Measurements from ENCODE around the gene PTGER3. TPM values are rescaled to one million over a fixed set of nuclear protein-coding genes. Genes with fewer than 3 reads are reported as not detected.

Gene PTGER3
- total and polyA plus RNA-seq, 2 of the 4 experiments (the other 2 are of a cell fraction): not detected

GRCh38 chr1:71049951-71050598, 2.5 kb upstream of the PTGER3 start:
- H3K9me3 ChIP-seq (ENCODE audit: control insufficient read depth, insufficient read depth, low read length): no peaks in the 10 kb centered on the region; the same call in 1 of the 2 replicates
- ChIA-PET CTCF (interaction anchor here (0.6 to 1.2 kb wide), 5 partner anchors 14 to 522 kb away, joined by 3 to 6 read pairs (median 3); no protein-coding TSS in a partner anchor), POLR2A (ENCODE audit: unreplicated experiment) (no interaction called here)
- TF ChIP-seq SMC3 (IDR thresholded peaks at IDR 0.05; ENCODE audit: low read depth, low read length) (peak; percentile 54), FOS (IDR thresholded peaks at IDR 0.05; ENCODE audit: low read depth, low read length) (no peak), RAD21 (IDR thresholded peaks at IDR 0.05; ENCODE audit: low read length) (peak; percentile 80), MXI1 (IDR thresholded peaks at IDR 0.05; ENCODE audit: borderline replicate concordance, low read depth, low read length) (no peak)
- TF ChIP-seq, protein P1, sequence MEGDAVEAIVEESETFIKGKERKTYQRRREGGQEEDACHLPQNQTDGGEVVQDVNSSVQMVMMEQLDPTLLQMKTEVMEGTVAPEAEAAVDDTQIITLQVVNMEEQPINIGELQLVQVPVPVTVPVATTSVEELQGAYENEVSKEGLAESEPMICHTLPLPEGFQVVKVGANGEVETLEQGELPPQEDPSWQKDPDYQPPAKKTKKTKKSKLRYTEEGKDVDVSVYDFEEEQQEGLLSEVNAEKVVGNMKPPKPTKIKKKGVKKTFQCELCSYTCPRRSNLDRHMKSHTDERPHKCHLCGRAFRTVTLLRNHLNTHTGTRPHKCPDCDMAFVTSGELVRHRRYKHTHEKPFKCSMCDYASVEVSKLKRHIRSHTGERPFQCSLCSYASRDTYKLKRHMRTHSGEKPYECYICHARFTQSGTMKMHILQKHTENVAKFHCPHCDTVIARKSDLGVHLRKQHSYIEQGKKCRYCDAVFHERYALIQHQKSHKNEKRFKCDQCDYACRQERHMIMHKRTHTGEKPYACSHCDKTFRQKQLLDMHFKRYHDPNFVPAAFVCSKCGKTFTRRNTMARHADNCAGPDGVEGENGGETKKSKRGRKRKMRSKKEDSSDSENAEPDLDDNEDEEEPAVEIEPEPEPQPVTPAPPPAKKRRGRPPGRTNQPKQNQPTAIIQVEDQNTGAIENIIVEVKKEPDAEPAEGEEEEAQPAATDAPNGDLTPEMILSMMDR (conservative IDR thresholded peaks at IDR 0.05; ENCODE audit: low read depth, low read length): peak; percentile 86
- no peak overlapping the region for H4K91ac ChIP-seq (ENCODE audit: insufficient read depth, low read depth, low read length)
- no peak overlapping the region for H2AK5ac ChIP-seq (ENCODE audit: low read depth, low read length)
- in situ Hi-C loops (cut with MboI; ENCODE audit: low sequenced_read_pairs): loop anchor here (5.0 to 10.0 kb wide), 3 partner anchors 363 to 805 kb away; no protein-coding TSS in a partner anchor
- no peak overlapping the region for H2BK20ac ChIP-seq (ENCODE audit: low read depth, low read length)
- H2AFZ ChIP-seq (replicated peaks; ENCODE audit: low read length, poor library complexity): no peak overlapping the region
- peak; percentile 72 for DNase-seq
- H3K4me2 ChIP-seq (ENCODE audit: low read depth, low read length): no peak overlapping the region
- no CpG with 5 or more reads among the region's 1 CpG for WGBS, 2 experiments (ENCODE audit: extremely low coverage in 2 of 2, insufficient read length in 1 of 2)
- no peak overlapping the region for H3K14ac ChIP-seq (replicated peaks; ENCODE audit: low read depth, low read length)
- H3K56ac ChIP-seq (ENCODE audit: extremely low read depth, insufficient read depth, low read length): no peak overlapping the region
- no peak overlapping the region for H3K18ac ChIP-seq (ENCODE audit: low read depth, low read length)
- H3K9ac ChIP-seq (ENCODE audit: low read depth, low read length): no peak overlapping the region
- H3K27me3 ChIP-seq (ENCODE audit: control insufficient read depth, insufficient read depth, low read length): peaks cover 35% of the 10 kb centered on the region
- dilution Hi-C loops (cut with HindIII; ENCODE audit: low sequenced_read_pairs, unreplicated experiment): no loop called here
- H3K4me3 ChIP-seq (ENCODE audit: insufficient read depth, low read depth, low read length): no peak overlapping the region
- no peak overlapping the region for H2BK5ac ChIP-seq (ENCODE audit: low read depth, low read length, poor library complexity, severe bottlenecking)
- H3K36me3 ChIP-seq (ENCODE audit: control insufficient read depth, insufficient read depth, low read length): no peaks in the 10 kb centered on the region
- no peaks in the 10 kb centered on the region; the same call in 1 of the 2 replicates for H4K20me1 ChIP-seq (ENCODE audit: insufficient read depth, low read length)
- H3K4me1 ChIP-seq (ENCODE audit: control insufficient read depth, insufficient read depth, low read length): peaks cover 3% of the 10 kb centered on the region; the same call in 1 of the 2 replicates
- ATAC-seq (ENCODE audit: low read depth): peak; percentile 82
- no TSS peak for BruUV-seq (replicated peaks)
- no peak overlapping the region for H2AK9ac ChIP-seq (replicated peaks; ENCODE audit: low read depth, low read length, poor library complexity)
- H2BK15ac ChIP-seq (ENCODE audit: low read depth, low read length): no peak overlapping the region
- H3K4ac ChIP-seq (ENCODE audit: low read depth, low read length): no peak overlapping the region
- peaks cover 3% of the 10 kb centered on the region; the same call in 1 of the 2 replicates for H3K9me1 ChIP-seq (ENCODE audit: insufficient read depth, low read length)
- no peaks in the 10 kb centered on the region for H3K79me1 ChIP-seq (ENCODE audit: low read depth in 1 of 2, low read length in 2 of 2)
- H4K8ac ChIP-seq (ENCODE audit: low read depth in 2 of 2, low read length in 2 of 2): no peak overlapping the region
- no peak overlapping the region for H3K23ac ChIP-seq (ENCODE audit: low read depth, low read length)
- no peak overlapping the region for H4K5ac ChIP-seq (ENCODE audit: low read depth, low read length)
- intact Hi-C loops (cut with micrococcal nuclease): loop anchor here (1.0 to 2.0 kb wide), 3 partner anchors 365 to 613 kb away; no protein-coding TSS in a partner anchor
- H3K27ac ChIP-seq (ENCODE audit: insufficient read depth, low read length): no peak overlapping the region
- no peak overlapping the region for H2BK120ac ChIP-seq (ENCODE audit: low read depth, low read length)
